Panc1 (cell line): ENCODE measurements around the gene NOTCH1. TPM values are rescaled to one million over a fixed set of nuclear protein-coding genes. Genes with fewer than 3 reads are reported as not detected.

Source experiments
- ATAC-seq: fragments of 200-7000 bp; cut with Tn5 transposase; 2 replicates; pipeline ENCODE4 v1.9.1; 2020; ENCODE audit warnings: mild to moderate bottlenecking, moderate library complexity
- BruUV-seq: library from RNA; stranded (reverse); fragments of 400-500 nt; replicated peaks from 2 replicates; lab custom pipeline; 2021; lab: Mats Ljungman, UMichigan
- CTCF ChIA-PET: fragments of 300-600 bp; sonication (Branson Sonifier 250); formaldehyde crosslinking; loops from one replicate; lab custom pipeline; 2022; ENCODE audit warnings: antibody characterized with exemption; lab: Charles Lee
- POLR2A ChIA-PET: fragments of 300-600 bp; sonication (Branson Sonifier 250); formaldehyde crosslinking; loops from one replicate; lab custom pipeline; 2022; ENCODE audit warnings: antibody characterized with exemption; lab: Charles Lee
- DNase-seq: peaks from one replicate; pipeline ENCODE4 v3.0.0-alpha.2; 2010; ENCODE audit warnings: low read depth, low spot score
- H3K27ac ChIP-seq: 2 replicates; pipeline ENCODE4 v1.5.1; 2011; ENCODE audit warnings: mild to moderate bottlenecking, low read length, inconsistent platforms
- H3K27me3 ChIP-seq: fragments of 200-500 bp; sonication (Bioruptor generic); 2 replicates; pipeline ENCODE4 v1.6.0; 2014; ENCODE audit warnings: low read length, inconsistent platforms; ENCODE audit not compliant: control insufficient read depth, insufficient read depth
- H3K36me3 ChIP-seq: fragments of 200-500 bp; sonication (Bioruptor generic); 2 replicates; pipeline ENCODE4 v1.5.1; 2014; ENCODE audit warnings: inconsistent platforms, mild to moderate bottlenecking, low read length, moderate library complexity; ENCODE audit not compliant: control insufficient read depth, insufficient read depth
- H3K4me1 ChIP-seq: 2 replicates; pipeline ENCODE4 v1.5.1; 2011; ENCODE audit warnings: inconsistent platforms, mild to moderate bottlenecking, low read length, moderate library complexity; ENCODE audit not compliant: control insufficient read depth, insufficient read depth
- H3K4me3 ChIP-seq, 2 experiments: 2 replicates each; pipeline ENCODE4 v1.5.1; 2011 to 2012; ENCODE audit warnings: low read depth in 2 of 2, low read length in 2 of 2, mild to moderate bottlenecking in 2 of 2, inconsistent platforms in 1 of 2, moderate library complexity in 1 of 2
- H3K9me3 ChIP-seq: fragments of 200-500 bp; sonication (Bioruptor generic); 2 replicates; pipeline ENCODE4 v1.5.1; 2014; ENCODE audit warnings: low read depth, mild to moderate bottlenecking, inconsistent platforms, low read length, moderate library complexity; ENCODE audit not compliant: control insufficient read depth, insufficient read depth
- POLR2AphosphoS5 ChIP-seq: IDR thresholded peaks from 2 replicates; pipeline ENCODE4 v1.6.1; 2012; ENCODE audit warnings: mild to moderate bottlenecking, low read depth, low read length, moderate library complexity
- REST ChIP-seq, 2 experiments: IDR thresholded peaks; 2 replicates each; pipeline ENCODE4 v1.6.1; 2011 to 2012; ENCODE audit warnings: low read depth in 2 of 2, control low read depth in 1 of 2, low read length in 1 of 2, mild to moderate bottlenecking in 1 of 2, moderate library complexity in 1 of 2; ENCODE audit not compliant: insufficient read depth in 1 of 2
- SIN3A ChIP-seq: IDR thresholded peaks from 2 replicates; pipeline ENCODE4 v1.6.1; 2012; ENCODE audit warnings: low read depth, mild to moderate bottlenecking, low read length, moderate library complexity, borderline replicate concordance; ENCODE audit not compliant: insufficient read depth
- TCF7L2 ChIP-seq: IDR thresholded peaks from 2 replicates; pipeline ENCODE4 v1.6.1; 2011; ENCODE audit warnings: mild to moderate bottlenecking, low read depth, low read length, inconsistent platforms
- in situ Hi-C: cut with HindIII; loops from 2 replicates; pipeline ENCODE4 v1.10.0; 2016; ENCODE audit warnings: low sequenced_read_pairs, low pct_unique_long_range_greater_than_20kb
- intact Hi-C: fragments of 100-400 bp; cut with micrococcal nuclease; formaldehyde crosslinking; loops from one replicate; pipeline ENCODE4 v1.10.0; 2022; ENCODE audit not compliant: unreplicated experiment
- total RNA-seq: library from RNA; stranded (reverse); gene quantifications from one replicate; pipeline ENCODE4 v1.2.1, GENCODE V29; 2021; ENCODE audit not compliant: unreplicated experiment
- TF ChIP-seq, protein P1 (sequence below): fragments of 450-650 bp; IDR thresholded peaks from 2 replicates; pipeline ENCODE4 v1.5.1; 2017; ENCODE audit warnings: mild to moderate bottlenecking

Gene NOTCH1
- total RNA-seq, 1 experiment from 2014 or later, result 13.4 TPM

GRCh38 chr9:136481558-136481957 lies 64.3 kb downstream of the NOTCH1 start:
- TF ChIP-seq, protein P1, sequence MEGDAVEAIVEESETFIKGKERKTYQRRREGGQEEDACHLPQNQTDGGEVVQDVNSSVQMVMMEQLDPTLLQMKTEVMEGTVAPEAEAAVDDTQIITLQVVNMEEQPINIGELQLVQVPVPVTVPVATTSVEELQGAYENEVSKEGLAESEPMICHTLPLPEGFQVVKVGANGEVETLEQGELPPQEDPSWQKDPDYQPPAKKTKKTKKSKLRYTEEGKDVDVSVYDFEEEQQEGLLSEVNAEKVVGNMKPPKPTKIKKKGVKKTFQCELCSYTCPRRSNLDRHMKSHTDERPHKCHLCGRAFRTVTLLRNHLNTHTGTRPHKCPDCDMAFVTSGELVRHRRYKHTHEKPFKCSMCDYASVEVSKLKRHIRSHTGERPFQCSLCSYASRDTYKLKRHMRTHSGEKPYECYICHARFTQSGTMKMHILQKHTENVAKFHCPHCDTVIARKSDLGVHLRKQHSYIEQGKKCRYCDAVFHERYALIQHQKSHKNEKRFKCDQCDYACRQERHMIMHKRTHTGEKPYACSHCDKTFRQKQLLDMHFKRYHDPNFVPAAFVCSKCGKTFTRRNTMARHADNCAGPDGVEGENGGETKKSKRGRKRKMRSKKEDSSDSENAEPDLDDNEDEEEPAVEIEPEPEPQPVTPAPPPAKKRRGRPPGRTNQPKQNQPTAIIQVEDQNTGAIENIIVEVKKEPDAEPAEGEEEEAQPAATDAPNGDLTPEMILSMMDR, result no peak
- TF ChIP-seq TCF7L2 (no peak), SIN3A (no peak), REST (IDR thresholded peaks at IDR 0.05; ENCODE audit: insufficient read depth in 1 of 2, low read depth in 2 of 2, low read length in 1 of 2) (no peak), POLR2AphosphoS5 (no peak)
- ChIA-PET CTCF (no interaction called here), POLR2A (interaction anchor here (0.7 kb wide), 1 partner anchor 30 kb away, joined by 18 read pairs; no protein-coding TSS in a partner anchor)
- no peak for DNase-seq
- Histone ChIP-seq H3K27me3 (no peaks in the 10 kb centered on the region), H3K36me3 (peaks cover 2% of the 10 kb centered on the region; the same call in 1 of the 2 replicates), H3K4me3 (peak overlapping the region; percentile 90 to 94), H3K9me3 (no peaks in the 10 kb centered on the region), H3K27ac (peak overlapping the region; percentile 86), H3K4me1 (peaks cover 8% of the 10 kb centered on the region)
- ATAC-seq, result no peak
- intact Hi-C loops, result no loop called here
- no TSS peak for BruUV-seq
- in situ Hi-C loops, result loop anchor here (10.0 kb wide), 1 partner anchor 63 kb away; the partner anchor contains the start of gene NOTCH1

DNA sequence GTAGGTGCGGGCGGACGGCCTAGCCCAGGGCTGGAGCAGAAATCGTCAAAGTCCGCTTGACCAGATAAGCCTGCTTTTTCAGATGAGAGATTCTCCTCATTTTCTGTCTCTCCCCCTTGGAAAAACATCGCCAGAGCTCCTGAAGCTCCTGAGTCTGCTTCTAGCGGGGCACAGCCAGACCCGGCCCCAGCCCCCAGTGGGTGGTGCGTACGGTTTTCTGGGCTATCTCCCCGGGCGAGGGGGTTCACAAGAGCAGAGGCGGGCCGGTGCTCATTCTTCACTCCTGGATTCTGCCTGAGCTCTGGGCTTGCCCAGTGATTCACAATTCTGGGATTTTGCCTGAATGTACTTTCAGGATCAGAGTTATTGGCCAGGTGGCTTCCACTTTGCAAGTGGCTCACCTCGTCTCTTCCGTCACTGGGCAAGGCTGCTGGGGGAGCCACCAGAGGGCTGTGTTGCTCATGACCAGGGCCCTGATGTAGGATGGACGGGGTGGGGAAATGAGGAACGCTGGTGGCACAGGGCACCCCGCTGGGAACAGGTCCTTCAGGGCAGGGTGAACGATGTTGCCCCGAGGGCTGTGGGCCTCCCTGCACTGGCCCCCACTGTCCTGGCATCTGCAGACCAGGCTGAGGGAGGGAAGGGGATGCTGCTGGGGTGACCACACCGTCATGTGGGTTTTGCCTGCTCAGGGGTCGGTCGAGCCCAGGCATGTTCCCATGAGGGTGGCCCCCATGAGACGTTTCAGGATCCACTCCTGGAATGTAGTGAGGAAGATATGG lies 69.3 kb downstream of the NOTCH1 start:
- ChIA-PET CTCF (no interaction called here), POLR2A (no interaction called here)
- H3K4me1 ChIP-seq, result no peaks in the 10 kb centered on the region
- H3K27me3 ChIP-seq, result no peaks in the 10 kb centered on the region
- BruUV-seq, result no TSS peak
- H3K4me3 ChIP-seq, result no peak overlapping the region
- no peak for TF ChIP-seq REST (IDR thresholded peaks at IDR 0.05; ENCODE audit: insufficient read depth in 1 of 2, low read depth in 2 of 2, low read length in 1 of 2)
- TF ChIP-seq TCF7L2, result no peak
- TF ChIP-seq, protein P1, result no peak
- no peak for TF ChIP-seq SIN3A
- no peak for TF ChIP-seq POLR2AphosphoS5
- peaks cover 7% of the 10 kb centered on the region for H3K36me3 ChIP-seq
- DNase-seq (no peak), ATAC-seq (no peak)
- H3K9me3 ChIP-seq, result no peaks in the 10 kb centered on the region
- in situ Hi-C loops (no loop called here), intact Hi-C loops (no loop called here)
- no peak overlapping the region for H3K27ac ChIP-seq
